ENCODE data around the gene DCX.

Gene DCX

DNA sequence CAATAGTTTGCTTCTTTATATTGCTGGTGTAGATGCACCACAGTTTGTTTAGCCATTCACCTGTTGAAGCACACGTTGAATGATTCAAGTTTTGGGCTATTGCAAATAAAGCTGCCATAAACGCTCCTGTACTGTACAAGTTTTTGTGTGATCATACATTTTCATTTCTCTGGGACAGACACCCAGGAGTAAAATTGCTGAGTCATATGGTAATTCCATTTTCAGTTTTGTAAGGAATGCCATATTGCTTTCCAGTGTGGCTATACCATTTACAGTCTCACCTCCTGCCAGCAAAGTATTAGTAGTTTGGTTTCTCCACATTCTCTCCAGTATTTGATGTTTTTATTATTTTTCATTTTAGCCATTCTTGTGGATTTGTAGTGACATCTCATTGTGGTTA lies 109.7 kb downstream of the DCX start:
- Histone ChIP-seq H3K4me3 (ENCODE audit: low read length in 2 of 2) (no peak overlapping the region), H2AK5ac (ENCODE audit: low read depth, low read length) (no peak overlapping the region), H3K4me1 (ENCODE audit: control insufficient read depth in 2 of 2, insufficient read depth in 1 of 2, low read depth in 1 of 2, low read length in 2 of 2) (peaks cover 0 to 5% of the 10 kb centered on the region in 2 donors), H3K18ac (ENCODE audit: low read length) (no peak overlapping the region), H4K91ac (ENCODE audit: low read depth, low read length, poor library complexity) (no peak overlapping the region), H4K8ac (ENCODE audit: low read depth, low read length) (no peak overlapping the region), H2BK15ac (ENCODE audit: low read length) (no peak overlapping the region), H3K4me2 (ENCODE audit: insufficient read depth, low read length, poor library complexity, severe bottlenecking) (no peak overlapping the region), H3K36me3 (replicated peaks in 1 of 2; ENCODE audit: control insufficient read depth in 2 of 2, insufficient read depth in 2 of 2, low read length in 2 of 2) (no peaks in the 10 kb centered on the region), H2BK5ac (ENCODE audit: low read length) (no peak overlapping the region), H3K27ac (replicated peaks; ENCODE audit: low read length) (no peak overlapping the region), H2AFZ (ENCODE audit: low read length) (no peak overlapping the region), H3K9me3 (replicated peaks in 1 of 2; ENCODE audit: control insufficient read depth in 2 of 2, insufficient read depth in 1 of 2, low read depth in 1 of 2, low read length in 2 of 2) (no peaks in the 10 kb centered on the region), H3K4ac (ENCODE audit: low read length) (no peak overlapping the region), H3K23ac (ENCODE audit: low read depth, low read length, poor library complexity) (no peak overlapping the region), H3K9ac (ENCODE audit: low read depth, low read length, poor library complexity) (no peak overlapping the region), H2BK12ac (ENCODE audit: low read length) (no peak overlapping the region), H2BK120ac (ENCODE audit: low read depth, low read length) (no peak overlapping the region), H3K79me1 (ENCODE audit: low read depth, low read length) (no peaks in the 10 kb centered on the region), H3K27me3 (ENCODE audit: control insufficient read depth in 3 of 3, insufficient read depth in 3 of 3, low read depth in 1 of 3, low read length in 3 of 3) (no peaks in the 10 kb centered on the region), H3K14ac (ENCODE audit: low read length) (no peak overlapping the region)
- no CpG with 5 or more reads among the region's 2 CpGs for WGBS, 2 donors (ENCODE audit: extremely low coverage in 2 of 2, insufficient read length in 2 of 2, insufficient replicate concordance in 1 of 2)
- no peak for DNase-seq (ENCODE audit: low spot score)

DNA sequence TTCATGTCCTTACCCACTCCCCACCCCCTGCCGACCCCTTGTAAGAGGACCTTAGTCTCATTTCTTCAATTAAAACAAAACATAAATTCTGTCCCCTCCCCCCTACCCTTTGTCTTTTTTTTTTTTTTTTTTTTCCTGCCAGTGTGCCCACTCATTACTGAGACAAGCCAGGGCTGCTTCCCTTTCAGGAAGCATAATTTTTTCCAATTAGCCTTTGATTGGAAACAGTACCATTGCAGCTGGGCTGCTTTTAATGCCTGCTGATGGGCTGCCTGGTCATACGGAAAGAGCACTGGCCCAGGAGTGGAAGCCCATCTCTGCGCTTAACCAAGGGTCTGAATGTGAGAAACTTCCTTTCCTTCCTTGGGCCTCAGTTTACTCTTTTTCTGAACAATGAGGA lies 123.2 kb downstream of the DCX start:
- Histone ChIP-seq H2AK5ac (ENCODE audit: low read depth, low read length) (no peak overlapping the region), H4K8ac (ENCODE audit: low read depth, low read length) (no peak overlapping the region), H2BK5ac (ENCODE audit: low read length) (no peak overlapping the region), H3K23ac (ENCODE audit: low read depth, low read length, poor library complexity) (no peak overlapping the region), H2BK120ac (ENCODE audit: low read depth, low read length) (no peak overlapping the region), H2AFZ (ENCODE audit: low read length) (no peak overlapping the region), H3K9me3 (replicated peaks in 1 of 2; ENCODE audit: control insufficient read depth in 2 of 2, insufficient read depth in 1 of 2, low read depth in 1 of 2, low read length in 2 of 2) (no peaks in the 10 kb centered on the region), H3K4ac (ENCODE audit: low read length) (no peak overlapping the region), H4K91ac (ENCODE audit: low read depth, low read length, poor library complexity) (no peak overlapping the region), H3K79me1 (ENCODE audit: low read depth, low read length) (no peaks in the 10 kb centered on the region), H2BK12ac (ENCODE audit: low read length) (no peak overlapping the region), H3K18ac (ENCODE audit: low read length) (no peak overlapping the region), H2BK15ac (ENCODE audit: low read length) (no peak overlapping the region), H3K4me3 (ENCODE audit: low read length in 2 of 2) (no peak overlapping the region), H3K4me2 (ENCODE audit: insufficient read depth, low read length, poor library complexity, severe bottlenecking) (no peak overlapping the region), H3K27me3 (ENCODE audit: control insufficient read depth in 3 of 3, insufficient read depth in 3 of 3, low read depth in 1 of 3, low read length in 3 of 3) (no peaks in the 10 kb centered on the region), H3K14ac (ENCODE audit: low read length) (no peak overlapping the region), H3K27ac (replicated peaks; ENCODE audit: low read length) (no peak overlapping the region), H3K4me1 (ENCODE audit: control insufficient read depth in 2 of 2, insufficient read depth in 1 of 2, low read depth in 1 of 2, low read length in 2 of 2) (peaks cover 0 to 2% of the 10 kb centered on the region in 2 donors), H3K36me3 (replicated peaks in 1 of 2; ENCODE audit: control insufficient read depth in 2 of 2, insufficient read depth in 2 of 2, low read length in 2 of 2) (no peaks in the 10 kb centered on the region), H3K9ac (ENCODE audit: low read depth, low read length, poor library complexity) (no peak overlapping the region)
- WGBS, 2 donors (ENCODE audit: extremely low coverage in 2 of 2, insufficient read length in 2 of 2, insufficient replicate concordance in 1 of 2) = no CpG with 5 or more reads among the region's 3 CpGs
- DNase-seq (ENCODE audit: low spot score) = no peak

DNA sequence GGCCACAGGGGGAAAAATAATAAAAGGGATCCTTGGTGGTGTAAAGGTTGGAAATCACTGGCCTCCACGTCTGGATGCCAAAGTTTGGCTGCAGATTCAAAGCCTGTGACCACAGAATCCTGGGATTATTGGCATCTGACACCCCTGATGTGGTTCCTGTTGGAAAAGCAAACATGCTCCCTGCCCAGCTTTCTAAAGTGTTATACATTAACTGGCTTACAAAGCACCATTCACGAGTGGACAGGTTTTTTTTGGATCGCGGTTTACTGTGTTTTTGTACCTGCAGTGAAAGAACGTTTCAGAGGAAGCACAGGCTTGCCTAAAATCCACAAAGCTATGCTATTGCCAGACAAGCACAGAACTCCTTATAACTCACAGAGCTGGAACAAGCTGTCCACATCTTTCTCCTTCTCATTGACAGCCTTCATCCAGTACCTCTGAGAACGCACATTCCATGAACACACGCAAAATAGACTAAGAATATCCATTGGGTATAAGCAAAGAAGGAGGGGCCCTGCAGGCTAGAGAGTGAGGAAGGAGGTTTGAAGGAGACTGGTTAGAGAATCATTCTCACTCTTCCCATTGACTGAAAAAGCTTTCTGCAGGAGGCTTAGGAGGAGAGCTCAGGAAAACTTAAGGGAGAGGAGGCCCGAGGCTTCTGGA lies 127.2 kb downstream of the DCX start:
- Histone ChIP-seq H2BK15ac (ENCODE audit: low read length) (no peak overlapping the region), H3K4me1 (ENCODE audit: control insufficient read depth in 2 of 2, insufficient read depth in 1 of 2, low read depth in 1 of 2, low read length in 2 of 2) (peaks cover 0 to 2% of the 10 kb centered on the region in 2 donors), H3K27me3 (ENCODE audit: control insufficient read depth in 3 of 3, insufficient read depth in 3 of 3, low read depth in 1 of 3, low read length in 3 of 3) (peaks cover 0 to 3% (median 0%) of the 10 kb centered on the region in 3 experiments), H3K18ac (ENCODE audit: low read length) (no peak overlapping the region), H4K8ac (ENCODE audit: low read depth, low read length) (no peak overlapping the region), H3K9me3 (replicated peaks in 1 of 2; ENCODE audit: control insufficient read depth in 2 of 2, insufficient read depth in 1 of 2, low read depth in 1 of 2, low read length in 2 of 2) (no peaks in the 10 kb centered on the region), H3K4me2 (ENCODE audit: insufficient read depth, low read length, poor library complexity, severe bottlenecking) (no peak overlapping the region), H3K79me1 (ENCODE audit: low read depth, low read length) (no peaks in the 10 kb centered on the region), H3K27ac (replicated peaks; ENCODE audit: low read length) (no peak overlapping the region), H2AK5ac (ENCODE audit: low read depth, low read length) (no peak overlapping the region), H2AFZ (ENCODE audit: low read length) (no peak overlapping the region), H2BK120ac (ENCODE audit: low read depth, low read length) (no peak overlapping the region), H3K4me3 (ENCODE audit: low read length in 2 of 2) (no peak overlapping the region), H3K23ac (ENCODE audit: low read depth, low read length, poor library complexity) (no peak overlapping the region), H4K91ac (ENCODE audit: low read depth, low read length, poor library complexity) (no peak overlapping the region), H2BK12ac (ENCODE audit: low read length) (no peak overlapping the region), H2BK5ac (ENCODE audit: low read length) (no peak overlapping the region), H3K36me3 (replicated peaks in 1 of 2; ENCODE audit: control insufficient read depth in 2 of 2, insufficient read depth in 2 of 2, low read length in 2 of 2) (no peaks in the 10 kb centered on the region), H3K9ac (ENCODE audit: low read depth, low read length, poor library complexity) (no peak overlapping the region), H3K4ac (ENCODE audit: low read length) (no peak overlapping the region), H3K14ac (ENCODE audit: low read length) (no peak overlapping the region)
- no CpG with 5 or more reads among the region's 8 CpGs for WGBS, 2 donors (ENCODE audit: extremely low coverage in 2 of 2, insufficient read length in 2 of 2, insufficient replicate concordance in 1 of 2)
- DNase-seq (ENCODE audit: low spot score) = no peak

DNA sequence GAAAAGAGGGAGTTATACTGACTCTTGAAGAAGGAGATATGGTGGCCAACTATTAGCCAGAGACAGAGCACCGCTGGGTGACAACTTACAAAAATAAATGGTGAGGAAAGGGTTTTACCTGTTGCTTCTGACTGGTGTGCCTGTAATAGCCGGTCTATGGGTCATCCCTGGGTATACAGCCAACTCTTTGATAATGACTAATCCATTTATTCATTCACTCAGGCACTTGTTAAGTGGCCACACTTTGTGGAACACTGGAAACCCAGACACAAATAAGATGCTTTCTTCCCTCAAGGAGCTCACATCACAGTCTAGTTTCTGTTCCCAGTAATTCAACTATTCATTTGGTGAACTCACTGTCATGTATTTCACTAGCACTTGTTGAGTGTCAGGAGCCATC lies 128.5 kb downstream of the DCX start:
- H3K4me2 ChIP-seq (ENCODE audit: insufficient read depth, low read length, poor library complexity, severe bottlenecking) = no peak overlapping the region
- H2BK120ac ChIP-seq (ENCODE audit: low read depth, low read length) = no peak overlapping the region
- H3K18ac ChIP-seq (ENCODE audit: low read length) = no peak overlapping the region
- H2BK15ac ChIP-seq (ENCODE audit: low read length) = no peak overlapping the region
- peaks cover 0 to 3% (median 0%) of the 10 kb centered on the region in 3 experiments for H3K27me3 ChIP-seq (ENCODE audit: control insufficient read depth in 3 of 3, insufficient read depth in 3 of 3, low read depth in 1 of 3, low read length in 3 of 3)
- H3K4ac ChIP-seq (ENCODE audit: low read length) = no peak overlapping the region
- H2BK5ac ChIP-seq (ENCODE audit: low read length) = no peak overlapping the region
- H2AK5ac ChIP-seq (ENCODE audit: low read depth, low read length) = no peak overlapping the region
- DNase-seq (ENCODE audit: low spot score) = no peak
- H3K14ac ChIP-seq (ENCODE audit: low read length) = no peak overlapping the region
- H4K91ac ChIP-seq (ENCODE audit: low read depth, low read length, poor library complexity) = no peak overlapping the region
- H3K9ac ChIP-seq (ENCODE audit: low read depth, low read length, poor library complexity) = no peak overlapping the region
- peaks cover 0 to 2% of the 10 kb centered on the region in 2 donors for H3K4me1 ChIP-seq (ENCODE audit: control insufficient read depth in 2 of 2, insufficient read depth in 1 of 2, low read depth in 1 of 2, low read length in 2 of 2)
- H3K36me3 ChIP-seq (replicated peaks in 1 of 2; ENCODE audit: control insufficient read depth in 2 of 2, insufficient read depth in 2 of 2, low read length in 2 of 2) = no peaks in the 10 kb centered on the region
- H4K8ac ChIP-seq (ENCODE audit: low read depth, low read length) = no peak overlapping the region
- H3K9me3 ChIP-seq (replicated peaks in 1 of 2; ENCODE audit: control insufficient read depth in 2 of 2, insufficient read depth in 1 of 2, low read depth in 1 of 2, low read length in 2 of 2) = no peaks in the 10 kb centered on the region
- H3K27ac ChIP-seq (replicated peaks; ENCODE audit: low read length) = no peak overlapping the region
- H3K4me3 ChIP-seq (ENCODE audit: low read length in 2 of 2) = no peak overlapping the region
- H2AFZ ChIP-seq (ENCODE audit: low read length) = no peak overlapping the region
- H2BK12ac ChIP-seq (ENCODE audit: low read length) = no peak overlapping the region
- WGBS, 2 donors (ENCODE audit: extremely low coverage in 2 of 2, insufficient read length in 2 of 2, insufficient replicate concordance in 1 of 2) = no CpG with 5 or more reads among the region's 2 CpGs
- no peaks in the 10 kb centered on the region for H3K79me1 ChIP-seq (ENCODE audit: low read depth, low read length)
- no peak overlapping the region for H3K23ac ChIP-seq (ENCODE audit: low read depth, low read length, poor library complexity)

All from neuronal stem cell (in vitro differentiated cells).